ENCODE results near the gene ENAM.

DNA sequence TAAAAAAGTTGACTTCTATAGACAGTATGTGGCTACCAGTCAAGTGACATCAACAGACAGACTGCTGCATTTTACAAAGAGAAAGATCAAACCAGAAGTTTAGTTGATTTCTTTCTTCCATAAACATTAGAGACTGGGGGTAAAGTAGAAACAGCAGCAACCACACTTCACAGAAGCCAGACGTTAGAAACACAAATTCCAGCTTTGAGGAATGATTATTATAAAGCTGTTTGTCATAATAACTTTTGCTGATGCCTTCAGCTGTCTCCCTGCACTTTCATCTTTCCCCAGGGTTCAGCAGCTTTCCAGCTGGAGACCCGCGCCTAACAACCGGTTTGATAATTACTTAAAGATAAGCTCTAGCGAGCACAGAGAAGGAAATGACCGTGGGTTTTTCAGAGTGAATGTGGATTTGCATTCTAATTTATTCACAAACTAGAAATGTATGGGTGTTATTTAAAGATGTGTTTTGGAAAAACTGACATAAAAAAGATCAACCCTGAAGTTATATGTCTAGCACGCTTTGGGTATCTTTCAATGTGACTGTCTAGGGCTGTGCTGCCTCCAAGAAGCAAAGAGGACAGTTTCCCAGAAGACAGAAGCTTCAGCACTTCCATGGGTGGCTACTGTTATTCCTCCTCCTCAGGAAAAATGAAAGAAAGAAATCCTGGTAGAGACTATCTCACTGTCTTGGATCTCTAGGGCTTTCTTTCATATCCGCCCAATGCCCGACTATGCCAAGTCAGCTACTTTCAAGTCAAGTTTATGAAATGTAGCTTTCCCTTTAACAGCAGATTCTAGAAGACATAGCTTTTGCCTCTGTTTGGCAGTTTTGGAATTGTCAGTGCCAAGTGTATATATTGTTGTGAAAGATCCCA, 15.0 kb upstream of the ENAM start:
- TF ChIP-seq CTCF (optimal IDR thresholded peaks at IDR 0.05 in 1 of 3, IDR thresholded peaks at IDR 0.05 in 1 of 3, conservative IDR thresholded peaks at IDR 0.05 in 1 of 3; ENCODE audit: extremely low read depth in 1 of 3, insufficient read depth in 2 of 3, low read length in 3 of 3), result no peak
- TF ChIP-seq EZH2 (IDR thresholded peaks at IDR 0.05; ENCODE audit: low read length), result no peak
